Spinal cord (tissue), 10 donors: ENCODE results near the gene UBE3B. TPM values are rescaled to one million over a fixed set of nuclear protein-coding genes. Genes with fewer than 3 reads are reported as not detected.

Experiments used
- DNase-seq, 6 donors: peaks; one replicate each; pipeline versions ENCODE4 v3.0.0 to v3.0.0-alpha.2; 2013 to 2015; ENCODE audit warnings: low spot score in 6 of 6, low read depth in 4 of 6
- H3K27ac ChIP-seq: one replicate; pipeline ENCODE4 v1.5.1; 2013; ENCODE audit warnings: low read depth, low read length, control low read depth
- H3K27me3 ChIP-seq: one replicate; pipeline ENCODE4 v1.6.1; 2013; ENCODE audit warnings: low read length; ENCODE audit not compliant: control insufficient read depth, insufficient read depth
- H3K36me3 ChIP-seq: one replicate; pipeline ENCODE4 v1.6.1; 2013; ENCODE audit warnings: low read length; ENCODE audit not compliant: control insufficient read depth, insufficient read depth
- H3K4me1 ChIP-seq: one replicate; pipeline ENCODE4 v1.6.1; 2013; ENCODE audit warnings: low read length; ENCODE audit not compliant: control insufficient read depth, insufficient read depth
- H3K4me3 ChIP-seq: one replicate; pipeline ENCODE4 v1.5.1; 2013; ENCODE audit warnings: low read depth, low read length, control low read depth
- H3K9me3 ChIP-seq: one replicate; pipeline ENCODE4 v1.6.1; 2013; ENCODE audit warnings: low read length; ENCODE audit not compliant: control insufficient read depth, insufficient read depth
- WGBS: methylation state at CpG from one replicate; pipeline ENCODE4 v1.1.5; 2013; ENCODE audit warnings: missing lambda C conversion rate; ENCODE audit not compliant: insufficient coverage; 5-methylcytosine and 5-hydroxymethylcytosine counted together
- polyA plus RNA-seq, 2 donors: library from polyadenylated mRNA; unstranded; fragments of 120-200 nt; gene quantifications; one replicate each; pipeline ENCODE4 v1.2.1, GENCODE V29; 2013; ENCODE audit not compliant: insufficient read length in 2 of 2
- total RNA-seq, 2 donors: library from RNA; depleted of rRNA in 1 of 2; stranded (reverse); fragments of 120-200 nt in 1 of 2; fragments of >200 nt in 1 of 2; gene quantifications; one replicate each; pipeline versions ENCODE4 v1.2.3 to v1.2.4, GENCODE V29; 2013 to 2014
- donor health status: healthy.

UBE3B gene
- total and polyA plus RNA-seq, 4 donors: 25.7 to 30.2 (median 26.9) TPM

DNA sequence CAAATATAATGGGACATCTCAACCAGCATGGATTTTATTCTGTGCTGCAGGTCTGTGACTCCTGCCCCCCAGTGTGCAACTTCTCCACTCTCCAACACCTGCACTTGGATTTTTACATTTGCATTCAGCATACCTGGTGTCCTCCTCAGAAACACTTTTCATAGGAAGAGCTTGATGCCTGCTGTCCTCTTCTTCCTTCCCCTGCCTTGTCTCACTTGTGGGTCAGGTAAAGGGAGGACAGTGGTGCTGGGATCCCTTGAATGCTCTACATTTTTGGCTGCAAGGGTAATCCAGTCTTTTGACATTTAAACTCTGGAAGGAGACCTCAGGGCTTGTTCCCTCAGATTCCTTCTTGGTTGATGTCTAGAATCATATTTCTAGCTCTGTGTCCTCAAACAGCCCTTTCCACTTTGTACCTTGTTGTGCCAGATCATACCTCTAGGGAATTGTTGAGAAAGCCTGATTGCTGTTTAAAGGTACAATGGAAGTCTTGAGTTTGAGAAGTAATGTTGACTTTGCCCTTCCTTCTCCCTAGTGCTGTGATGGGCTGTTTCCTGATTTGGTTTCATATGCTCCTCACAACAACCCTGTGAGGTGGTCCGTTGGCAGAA is 12.6 kb downstream of the UBE3B start:
- no peaks in the 10 kb centered on the region for H3K9me3 ChIP-seq
- H3K27me3 ChIP-seq: no peaks in the 10 kb centered on the region
- H3K27ac ChIP-seq: no peak overlapping the region
- H3K36me3 ChIP-seq: peaks cover 41% of the 10 kb centered on the region
- H3K4me3 ChIP-seq: no peak overlapping the region
- no peaks in the 10 kb centered on the region for H3K4me1 ChIP-seq
- no peak for DNase-seq
- no CpG with 5 or more reads among the region's 1 CpG for WGBS

DNA sequence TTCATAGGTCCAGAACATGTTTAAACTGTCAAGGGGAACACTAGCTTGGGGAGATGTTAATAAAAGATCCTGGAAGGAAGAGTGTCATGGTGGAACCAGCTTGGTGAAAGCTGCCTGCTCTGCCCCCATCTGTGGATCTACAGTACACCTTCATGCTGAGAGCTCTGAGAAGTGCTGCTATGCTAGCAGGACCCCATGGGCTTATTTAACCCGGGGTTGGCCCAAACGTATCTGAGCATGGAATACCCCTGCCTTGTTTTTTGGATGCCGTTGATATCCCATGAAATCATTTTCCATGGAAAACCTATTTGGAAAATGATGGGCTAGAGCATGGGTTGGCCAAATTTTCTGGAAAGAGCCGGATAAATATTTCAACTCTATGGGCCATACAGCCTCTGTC is 14.2 kb downstream of the UBE3B start:
- Histone ChIP-seq H3K36me3 (peaks cover 29% of the 10 kb centered on the region), H3K27ac (no peak overlapping the region), H3K27me3 (no peaks in the 10 kb centered on the region), H3K4me3 (no peak overlapping the region), H3K9me3 (no peaks in the 10 kb centered on the region), H3K4me1 (no peaks in the 10 kb centered on the region)
- no peak for DNase-seq
- 96% methylated on average over 4 of the region's 4 CpGs for WGBS

DNA sequence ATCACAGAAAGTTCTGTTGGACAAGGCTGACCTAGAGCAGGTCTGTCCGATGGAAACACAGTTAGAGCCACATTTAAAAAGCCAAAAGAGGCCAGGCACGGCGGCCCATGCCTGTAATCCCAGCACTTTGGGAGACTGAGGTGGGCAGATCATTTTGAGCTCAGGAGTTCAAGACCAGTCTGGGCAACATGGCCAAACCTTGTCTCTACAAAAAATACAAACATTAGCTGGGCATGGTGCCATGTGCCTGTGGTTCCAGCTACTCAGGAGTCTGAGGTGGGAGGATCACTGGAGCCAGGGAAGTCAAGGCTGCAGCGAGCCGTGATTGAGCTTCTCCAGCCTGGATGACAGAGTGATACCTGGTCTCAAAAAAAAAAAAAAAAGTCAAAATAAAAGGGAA is 14.9 kb downstream of the UBE3B start:
- no peak for DNase-seq
- no peaks in the 10 kb centered on the region for H3K9me3 ChIP-seq
- H3K27me3 ChIP-seq: no peaks in the 10 kb centered on the region
- H3K36me3 ChIP-seq: peaks cover 22% of the 10 kb centered on the region
- H3K27ac ChIP-seq: no peak overlapping the region
- 97% methylated on average over 3 of the region's 5 CpGs for WGBS
- H3K4me1 ChIP-seq: no peaks in the 10 kb centered on the region
- no peak overlapping the region for H3K4me3 ChIP-seq

DNA sequence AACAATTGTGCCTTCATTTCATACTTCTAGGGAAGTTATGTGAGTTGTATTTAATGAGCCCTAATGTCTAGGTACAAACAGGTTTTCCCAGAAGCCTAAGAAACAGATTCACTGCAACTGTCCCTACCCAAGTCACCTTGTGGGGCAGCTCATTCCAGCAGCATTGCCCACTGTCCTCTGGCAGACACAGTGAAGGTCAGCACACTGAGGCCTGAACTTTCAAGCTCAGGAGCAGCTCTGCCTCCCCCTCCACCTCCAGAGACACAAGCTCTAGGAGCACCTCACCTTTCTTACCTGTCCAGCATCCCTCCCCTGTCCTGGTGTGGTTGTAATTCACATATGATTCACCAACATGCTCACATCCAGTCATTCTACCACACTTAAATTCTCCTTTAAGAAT is 15.7 kb downstream of the UBE3B start:
- Histone ChIP-seq H3K27me3 (no peaks in the 10 kb centered on the region), H3K4me3 (no peak overlapping the region), H3K36me3 (peaks cover 21% of the 10 kb centered on the region), H3K4me1 (no peaks in the 10 kb centered on the region), H3K9me3 (no peaks in the 10 kb centered on the region), H3K27ac (no peak overlapping the region)
- DNase-seq: no peak

DNA sequence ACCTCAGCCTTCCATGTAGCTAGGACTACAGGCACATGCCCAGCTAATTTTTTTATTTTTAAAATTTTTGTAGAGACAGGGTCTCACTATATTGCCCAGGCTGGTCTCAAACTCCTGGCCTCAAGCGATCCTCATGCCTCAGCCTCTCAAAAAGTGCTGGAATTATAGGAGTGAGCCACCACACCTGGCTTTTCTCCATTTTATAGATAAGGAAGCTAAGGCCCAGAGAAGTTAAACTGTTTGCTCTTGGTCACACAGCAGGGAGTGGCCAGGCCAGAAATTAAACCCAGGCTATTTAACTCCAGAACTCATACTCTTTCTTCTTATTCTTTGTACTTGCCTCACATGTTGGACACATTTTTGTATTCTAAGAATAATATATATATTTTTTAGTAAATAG is 16.5 kb downstream of the UBE3B start:
- Histone ChIP-seq H3K9me3 (no peaks in the 10 kb centered on the region), H3K4me3 (no peak overlapping the region), H3K4me1 (no peaks in the 10 kb centered on the region), H3K27ac (no peak overlapping the region), H3K27me3 (no peaks in the 10 kb centered on the region), H3K36me3 (peaks cover 20% of the 10 kb centered on the region)
- WGBS: 100% methylated on average over 1 of the region's 1 CpG
- no peak for DNase-seq

DNA sequence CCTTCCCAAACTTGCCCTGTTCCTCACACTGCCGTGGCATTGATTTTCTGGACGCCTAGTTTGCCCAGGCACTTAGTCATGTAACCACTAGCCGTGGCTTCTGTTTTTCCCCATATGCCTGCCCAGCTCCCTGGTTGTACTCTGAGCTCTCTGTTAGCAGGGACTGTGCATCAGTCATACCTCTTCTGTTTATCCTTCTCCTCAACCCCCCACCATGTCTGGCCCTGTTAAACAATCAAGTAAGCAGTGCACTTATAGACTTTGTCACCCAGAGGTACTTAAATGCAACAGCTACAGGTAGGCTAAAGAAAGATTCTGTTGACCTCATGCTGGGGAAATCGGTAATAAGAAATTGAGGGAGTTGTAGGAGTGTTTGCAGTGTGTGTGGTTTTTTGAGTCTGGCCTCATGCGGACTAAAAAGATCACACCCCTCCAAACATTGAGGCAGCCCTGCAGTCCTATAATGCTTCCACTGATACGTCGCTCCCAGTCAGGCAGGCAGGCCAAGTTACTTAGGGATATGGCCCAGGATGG is 17.0 kb downstream of the UBE3B start:
- 100% methylated on average over 5 of the region's 7 CpGs for WGBS

DNA sequence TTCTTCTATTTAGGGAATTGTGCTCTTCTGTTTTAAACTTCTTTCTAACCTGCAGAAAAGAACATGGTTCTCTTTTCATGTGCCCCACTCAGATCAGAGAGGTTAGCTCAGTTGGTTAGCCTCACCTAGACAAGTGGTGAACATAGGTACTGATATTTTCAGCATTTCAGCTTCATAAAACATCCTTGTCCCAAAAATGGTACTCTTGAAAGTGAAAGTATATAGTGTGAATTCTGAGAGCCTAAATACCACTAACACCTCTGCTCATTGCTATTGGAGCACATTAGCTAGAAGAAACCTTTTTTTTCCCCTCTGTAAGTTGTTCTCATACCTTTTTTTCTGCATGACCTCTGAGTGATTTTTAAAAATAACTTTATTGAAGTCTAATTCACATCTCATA is 17.6 kb downstream of the UBE3B start:
- no peak for DNase-seq
- Histone ChIP-seq H3K9me3 (no peaks in the 10 kb centered on the region), H3K27me3 (no peaks in the 10 kb centered on the region), H3K27ac (no peak overlapping the region), H3K4me3 (no peak overlapping the region), H3K4me1 (no peaks in the 10 kb centered on the region), H3K36me3 (peaks cover 15% of the 10 kb centered on the region)

More for the DNA sequence above, 17.0 kb downstream of the UBE3B start:
- no peaks in the 10 kb centered on the region for H3K27me3 ChIP-seq
- peaks cover 18% of the 10 kb centered on the region for H3K36me3 ChIP-seq
- H3K9me3 ChIP-seq: no peaks in the 10 kb centered on the region
- no peak overlapping the region for H3K4me3 ChIP-seq
- H3K27ac ChIP-seq: no peak overlapping the region
- H3K4me1 ChIP-seq: no peaks in the 10 kb centered on the region
- no peak for DNase-seq

DNA sequence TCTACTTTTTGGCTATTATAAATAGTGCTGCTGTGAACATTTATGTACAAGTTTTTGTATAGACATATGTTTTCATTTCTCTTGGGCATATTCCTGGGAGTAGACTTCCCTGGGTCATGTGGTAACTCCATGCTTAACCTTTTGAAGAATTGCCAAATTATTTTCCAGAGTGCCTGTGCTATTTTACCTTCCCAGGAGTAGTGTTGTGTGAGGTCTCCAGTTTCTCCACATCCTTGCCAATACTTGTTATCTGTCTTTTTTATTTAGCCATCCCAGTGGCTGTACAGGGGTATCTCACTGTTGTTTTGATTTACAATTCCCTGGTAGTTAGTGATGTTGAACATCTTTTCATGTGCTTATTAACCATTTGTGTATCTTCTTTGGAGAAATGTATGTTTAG is 18.9 kb downstream of the UBE3B start:
- Histone ChIP-seq H3K9me3 (no peaks in the 10 kb centered on the region), H3K27me3 (no peaks in the 10 kb centered on the region), H3K4me3 (no peak overlapping the region), H3K36me3 (peaks cover 26% of the 10 kb centered on the region), H3K27ac (no peak overlapping the region), H3K4me1 (no peaks in the 10 kb centered on the region)
- no peak for DNase-seq

DNA sequence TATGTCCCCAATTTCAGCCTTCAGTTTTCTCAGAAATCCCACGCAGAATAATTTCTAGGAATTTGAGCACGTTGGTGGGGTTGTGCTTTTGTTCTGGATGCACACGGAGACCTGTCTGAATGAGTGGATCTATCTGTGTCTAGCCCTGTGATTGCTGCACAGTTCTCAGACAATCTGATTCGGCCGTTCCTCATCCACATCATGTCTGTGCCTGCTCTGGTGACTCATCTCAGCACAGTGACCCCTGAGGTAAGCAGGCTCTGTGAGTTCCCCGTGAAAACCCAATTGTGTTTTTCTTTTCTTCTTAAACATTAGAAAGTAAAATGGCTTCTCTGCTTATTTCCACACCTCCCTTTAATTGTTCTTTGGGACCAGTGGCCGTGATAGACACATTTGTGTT is 20.2 kb downstream of the UBE3B start:
- Histone ChIP-seq H3K27me3 (no peaks in the 10 kb centered on the region), H3K27ac (no peak overlapping the region), H3K36me3 (peaks cover 28% of the 10 kb centered on the region), H3K4me3 (no peak overlapping the region), H3K4me1 (no peaks in the 10 kb centered on the region), H3K9me3 (no peaks in the 10 kb centered on the region)
- DNase-seq: no peak
- 76% methylated on average over 5 of the region's 7 CpGs for WGBS

DNA sequence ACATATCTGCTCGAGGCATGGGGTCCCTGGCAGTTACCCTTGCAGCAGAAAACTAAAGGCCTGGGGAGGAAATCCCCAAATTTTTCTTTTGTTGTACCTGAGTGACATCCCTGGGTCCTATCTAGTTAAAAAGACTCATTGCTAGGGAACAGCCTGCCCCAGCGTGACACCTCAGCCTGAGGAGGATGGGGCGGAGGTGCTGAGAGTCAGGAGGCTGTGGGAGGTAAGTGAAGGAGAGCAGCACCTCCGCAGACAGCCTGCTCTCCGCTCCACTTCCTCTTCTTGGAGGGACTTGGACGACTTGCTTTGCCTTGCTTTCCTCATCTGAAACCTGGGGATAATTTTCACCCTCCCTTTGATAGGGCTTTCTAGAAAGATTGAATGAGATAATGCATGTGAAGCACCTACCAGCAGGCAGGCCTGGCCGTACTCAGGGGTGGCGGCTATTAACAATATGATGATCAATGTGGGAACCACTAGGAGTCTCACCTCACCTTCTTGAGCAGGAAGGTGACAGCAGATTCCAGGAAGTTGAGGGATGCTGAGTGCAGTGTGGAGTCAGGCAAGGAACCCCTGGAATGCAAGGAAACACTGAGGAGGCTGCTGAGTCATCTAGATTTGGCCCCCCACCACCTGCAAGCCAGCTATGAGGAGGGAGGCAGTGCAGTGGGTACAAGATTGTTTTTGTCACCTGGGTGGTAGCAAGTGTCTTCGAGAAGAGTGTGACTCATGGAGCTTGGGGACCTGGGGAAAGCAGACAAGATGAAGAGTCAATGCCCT is 23.2 kb downstream of the UBE3B start:
- 87% methylated on average over 4 of the region's 9 CpGs for WGBS
- H3K9me3 ChIP-seq: no peaks in the 10 kb centered on the region
- H3K36me3 ChIP-seq: peaks cover 43% of the 10 kb centered on the region
- no peak for DNase-seq
- H3K27me3 ChIP-seq: no peaks in the 10 kb centered on the region
- no peaks in the 10 kb centered on the region for H3K4me1 ChIP-seq
- no peak overlapping the region for H3K4me3 ChIP-seq
- H3K27ac ChIP-seq: no peak overlapping the region
